Endometrium (tissue), 2 donors: ENCODE measurements around the gene TIAL1.
"Not testable (repeated sequence)": the region's sequence is repeated elsewhere in the genome, so short reads cannot be mapped to it uniquely, and the experiment has no call there.

Experiments
- FAIRE-seq: peaks from 2 replicates; lab custom pipeline; 2012; peaks lifted over from hg19 to GRCh38; lab: Jason Lieb, UNC
- donor health status: control.
- donor health status: control.

The TIAL1 gene

DNA sequence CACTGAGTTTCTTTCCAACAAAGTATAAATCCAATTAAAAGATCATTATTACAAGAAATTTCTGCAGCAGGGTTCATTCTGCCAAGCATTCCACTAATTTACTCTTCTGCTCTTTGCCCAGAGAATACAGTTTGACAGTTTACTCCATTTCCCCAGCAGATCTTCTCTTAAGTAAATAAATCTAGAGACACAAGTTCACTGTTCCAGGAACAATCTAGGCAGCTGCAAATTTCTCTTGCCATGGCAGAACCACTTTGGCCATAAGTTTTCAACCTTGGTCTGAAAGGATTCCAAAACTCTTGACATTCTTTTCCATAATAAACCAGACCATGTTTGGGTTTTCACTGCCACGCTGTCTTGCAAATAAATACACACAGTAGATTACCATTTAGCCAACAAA lies 65.7 kb downstream of the TIAL1 start:
- FAIRE-seq: no peak

DNA sequence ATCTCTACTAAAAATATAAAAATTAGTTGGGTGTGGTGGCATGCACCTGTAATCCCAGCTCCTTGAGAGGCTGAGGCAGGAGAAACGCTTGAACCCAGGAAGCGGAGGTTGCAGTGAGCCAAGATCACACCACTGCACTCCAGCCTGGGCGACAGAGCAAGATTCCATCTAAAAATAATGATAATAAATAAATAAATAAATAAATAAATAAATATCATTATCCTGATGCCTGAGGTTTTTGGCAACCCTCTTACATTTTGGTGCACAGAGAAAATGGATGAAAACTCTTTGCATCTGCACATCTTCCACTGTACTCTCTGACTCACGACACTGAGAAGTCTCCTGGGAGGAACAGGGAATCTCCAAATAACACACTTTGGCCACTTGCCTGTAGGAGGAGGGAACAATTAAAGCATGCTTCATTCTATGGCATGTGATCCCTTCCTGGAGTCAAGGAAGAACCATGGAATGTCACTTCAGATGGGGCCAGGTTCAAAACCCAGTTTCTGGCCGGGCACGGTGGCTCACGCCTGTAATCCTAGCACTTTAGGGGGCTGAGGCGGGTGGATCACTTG lies 68.0 kb downstream of the TIAL1 start:
- not testable (repeated sequence) for FAIRE-seq

- FAIRE-seq: no peak
Measured at GRCh38 chr10:119526621-119527592, 69.9 kb downstream of the TIAL1 start.

DNA sequence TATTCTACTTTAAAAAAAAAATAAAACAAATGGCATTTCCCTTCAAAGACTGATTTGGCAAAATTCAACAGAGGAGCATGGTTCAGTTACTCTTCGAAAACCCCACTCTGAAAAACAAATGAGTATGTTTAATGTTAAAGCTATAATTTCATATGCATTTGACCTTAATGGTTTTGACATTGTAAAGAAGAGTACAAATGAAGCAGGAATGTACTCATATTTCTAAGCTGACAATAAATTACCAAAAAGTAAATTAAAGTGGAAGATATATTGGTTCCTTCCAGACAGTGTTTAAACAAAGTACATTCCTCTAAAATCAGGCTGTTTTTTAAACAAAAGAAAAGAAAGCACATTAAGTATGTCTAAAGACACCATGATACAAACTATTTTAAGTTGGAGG lies 70.6 kb downstream of the TIAL1 start:
- FAIRE-seq: peak; percentile 82

- FAIRE-seq: no peak
Measured at GRCh38 chr10:119525116-119525515, 71.6 kb downstream of the TIAL1 start.

DNA sequence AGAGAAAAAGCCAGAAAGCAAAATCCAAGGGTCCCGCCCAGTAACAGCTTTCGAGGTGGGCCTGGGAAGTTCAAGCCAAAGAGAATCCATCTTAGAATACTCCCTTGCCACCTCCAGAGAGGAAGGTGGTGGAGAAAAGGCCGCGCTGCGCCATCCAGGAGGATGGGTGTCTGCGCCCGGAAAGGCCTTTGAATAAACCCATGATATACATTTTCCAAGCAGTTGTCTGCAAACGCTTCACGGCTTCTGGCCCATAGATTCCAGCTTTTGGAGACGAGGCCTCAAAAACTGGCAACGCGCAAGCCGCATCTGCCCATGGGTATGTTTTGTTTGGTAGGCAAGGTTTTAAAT lies 72.1 kb downstream of the TIAL1 start:
- FAIRE-seq: no peak

DNA sequence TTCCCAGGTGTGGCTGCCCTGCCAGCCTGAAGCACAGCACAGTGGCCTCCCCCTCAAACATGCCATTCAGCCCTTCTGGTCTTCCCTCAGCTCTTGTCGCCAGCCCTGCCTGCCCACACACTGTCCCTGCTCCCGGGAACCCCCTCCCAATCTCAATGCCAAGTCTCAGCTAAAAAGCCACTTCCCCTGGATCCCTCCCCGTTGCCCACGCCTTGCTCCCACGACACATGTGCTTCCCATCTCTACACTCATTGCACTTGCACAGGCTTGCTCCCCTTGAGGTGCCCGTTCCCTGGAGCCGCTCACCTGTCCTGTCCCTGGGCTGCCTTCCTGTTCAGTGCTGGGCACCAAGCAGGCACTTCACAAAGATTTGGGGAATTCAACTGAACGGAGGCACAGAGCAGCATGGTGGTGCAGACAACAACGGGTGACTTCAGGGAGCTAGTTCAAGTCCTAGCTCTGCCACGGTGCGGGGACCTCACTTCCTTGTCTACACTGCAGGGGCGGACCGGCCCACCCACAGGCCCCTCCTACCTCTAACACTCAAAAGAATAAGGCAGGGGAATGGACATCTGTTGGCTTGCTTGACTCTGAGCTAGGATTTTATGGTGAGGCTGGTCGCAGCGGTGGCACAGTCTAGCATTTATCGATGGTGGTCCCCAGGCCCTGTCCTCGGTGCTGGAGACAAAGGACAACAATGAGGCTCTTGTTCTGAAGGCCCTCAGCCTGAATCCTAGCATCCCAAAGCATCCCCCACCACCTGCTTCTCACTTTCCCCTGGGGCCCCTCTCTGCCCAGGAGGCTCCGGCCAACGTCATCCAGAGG lies 72.7 kb downstream of the TIAL1 start:
- no peak for FAIRE-seq
